ENCODE results near the gene EPC2.
A peak's percentile ranks its signal among the peaks of the same experiment; 100 is the strongest.
"Not testable (repeated sequence)": the region's sequence is repeated elsewhere in the genome, so short reads cannot be mapped to it uniquely, and the experiment has no call there.

Gene EPC2

DNA sequence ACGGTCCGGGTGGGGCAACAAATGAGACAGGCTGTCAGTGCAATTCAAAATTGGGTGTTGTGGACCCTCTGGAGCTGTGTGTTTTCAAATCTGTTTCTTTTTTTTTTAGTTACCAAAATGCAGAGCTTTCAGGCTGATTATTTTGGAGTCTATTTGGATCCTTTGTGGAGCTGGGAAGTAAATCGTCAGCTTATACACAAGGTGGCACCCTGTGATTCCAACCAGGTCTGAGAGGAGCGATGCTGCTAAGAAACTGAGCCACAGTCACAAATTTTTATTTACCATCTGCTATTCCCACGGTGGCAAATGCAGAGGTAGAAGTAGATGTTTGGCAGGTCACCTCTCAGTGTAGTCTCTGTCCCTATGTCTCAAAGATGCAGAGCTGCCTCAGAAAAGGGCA, 3.8 kb upstream of the EPC2 start:
- no peak for DNase-seq (ENCODE audit: extremely low read depth in 1 of 2, low read depth in 1 of 2)

DNA sequence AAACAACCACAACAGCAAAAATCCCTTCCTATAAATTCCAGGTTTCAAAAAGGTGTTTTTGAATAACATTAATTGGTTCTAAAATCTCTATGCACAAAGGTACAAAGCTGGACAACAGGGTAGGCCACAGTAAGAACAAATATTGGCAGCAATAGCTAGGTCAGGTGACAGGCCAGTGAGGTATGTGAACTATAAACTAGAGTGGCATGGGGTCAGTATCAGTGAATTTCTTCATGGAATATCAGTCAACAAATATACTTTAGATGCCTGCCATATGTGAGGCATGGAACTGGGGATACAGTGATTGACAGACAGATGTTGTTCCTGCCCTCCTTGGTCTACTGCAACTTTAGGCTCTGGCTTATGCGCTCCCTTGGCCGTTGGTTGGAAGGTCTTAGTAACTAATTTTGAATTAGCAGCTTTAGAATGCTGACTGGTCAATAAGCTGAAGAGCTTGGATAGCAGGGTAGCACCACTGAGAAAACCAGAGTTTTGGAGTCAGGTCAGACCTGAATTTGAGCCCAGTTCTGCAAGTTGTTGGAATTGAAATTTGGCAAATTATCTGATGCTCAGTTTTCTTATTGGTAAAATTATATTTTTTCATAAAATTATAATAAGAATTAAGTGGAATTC, 2.3 kb upstream of the EPC2 start:
- DNase-seq (ENCODE audit: extremely low read depth in 1 of 2, low read depth in 1 of 2) = no peak

DNA sequence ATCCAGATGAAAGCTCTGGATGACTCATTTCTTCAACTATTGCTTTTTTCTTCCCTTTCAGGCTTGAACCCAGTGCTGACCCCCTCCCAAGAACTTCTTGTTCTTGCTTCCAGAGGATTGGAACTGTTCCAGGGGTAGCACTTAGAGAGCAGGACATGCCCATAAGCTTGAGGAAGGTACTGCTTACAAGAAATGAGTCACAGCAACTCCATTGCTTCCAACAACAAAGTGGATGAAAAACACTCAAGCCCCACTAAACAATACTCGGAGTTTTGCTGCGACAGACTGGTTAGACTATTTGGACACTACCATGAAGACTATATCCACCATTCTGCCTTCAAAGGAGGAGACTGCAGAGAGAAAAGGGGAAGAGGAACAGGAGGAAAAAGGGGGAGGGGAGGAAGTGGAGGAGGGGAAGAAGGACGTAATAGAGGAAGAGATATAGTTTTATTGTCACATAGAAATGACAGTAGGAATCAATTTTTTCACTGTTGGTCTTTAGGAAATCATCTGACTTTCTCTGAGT, 1.6 kb upstream of the EPC2 start:
- DNase-seq (ENCODE audit: extremely low read depth in 1 of 2, low read depth in 1 of 2) = no peak

DNA sequence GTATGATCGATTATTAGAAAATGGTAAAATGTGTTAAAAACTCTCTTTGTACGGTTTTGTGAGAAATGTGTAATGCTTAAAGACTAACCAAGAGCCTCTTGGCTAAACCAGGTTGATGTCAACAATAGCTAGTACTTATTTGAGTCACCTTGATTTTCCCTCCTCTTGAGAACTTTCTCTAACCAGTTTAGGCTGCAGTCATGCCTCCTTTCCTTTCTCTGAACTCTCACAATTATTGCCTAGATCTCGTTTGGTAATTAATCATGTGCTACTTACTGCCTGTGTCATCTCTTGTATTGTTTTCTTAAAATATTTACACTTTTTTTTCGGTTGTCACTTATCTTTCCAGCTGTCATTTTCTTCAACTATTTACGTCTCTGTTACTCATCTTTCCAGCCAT, 1.1 kb upstream of the EPC2 start:
- no peak for DNase-seq (ENCODE audit: extremely low read depth in 1 of 2, low read depth in 1 of 2)

DNA sequence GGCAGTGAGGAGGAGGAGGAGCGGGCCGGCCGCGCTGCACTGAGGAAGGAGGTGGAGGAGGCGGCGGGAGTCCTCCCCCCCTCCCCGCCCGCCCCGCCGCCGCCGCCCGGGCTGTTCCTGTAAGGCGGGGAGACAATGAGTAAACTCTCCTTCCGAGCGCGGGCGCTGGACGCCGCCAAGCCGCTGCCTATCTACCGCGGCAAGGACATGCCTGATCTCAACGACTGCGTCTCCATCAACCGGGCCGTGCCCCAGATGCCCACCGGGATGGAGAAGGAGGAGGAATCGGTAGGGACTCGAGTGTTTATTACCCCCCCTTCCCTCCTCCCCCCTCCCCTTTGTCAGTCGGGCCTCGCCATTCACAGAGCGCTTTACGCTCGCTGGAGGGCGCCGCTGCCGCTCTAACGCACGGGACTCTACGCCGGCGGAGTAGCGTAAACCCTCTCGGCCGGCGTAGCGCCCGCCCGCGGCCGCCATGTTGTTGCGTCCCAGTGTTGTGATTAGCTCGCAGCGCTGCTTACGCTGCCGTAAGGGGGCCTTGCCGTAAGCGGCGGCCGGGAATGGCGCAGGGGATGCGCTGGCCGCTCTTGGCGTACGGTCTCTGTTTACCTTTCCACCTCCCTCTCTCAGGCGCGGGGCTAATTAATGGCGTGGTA, 460 bp downstream of the EPC2 start:
- peak; percentile 80 to 81 for DNase-seq (ENCODE audit: extremely low read depth in 1 of 2, low read depth in 1 of 2)

DNA sequence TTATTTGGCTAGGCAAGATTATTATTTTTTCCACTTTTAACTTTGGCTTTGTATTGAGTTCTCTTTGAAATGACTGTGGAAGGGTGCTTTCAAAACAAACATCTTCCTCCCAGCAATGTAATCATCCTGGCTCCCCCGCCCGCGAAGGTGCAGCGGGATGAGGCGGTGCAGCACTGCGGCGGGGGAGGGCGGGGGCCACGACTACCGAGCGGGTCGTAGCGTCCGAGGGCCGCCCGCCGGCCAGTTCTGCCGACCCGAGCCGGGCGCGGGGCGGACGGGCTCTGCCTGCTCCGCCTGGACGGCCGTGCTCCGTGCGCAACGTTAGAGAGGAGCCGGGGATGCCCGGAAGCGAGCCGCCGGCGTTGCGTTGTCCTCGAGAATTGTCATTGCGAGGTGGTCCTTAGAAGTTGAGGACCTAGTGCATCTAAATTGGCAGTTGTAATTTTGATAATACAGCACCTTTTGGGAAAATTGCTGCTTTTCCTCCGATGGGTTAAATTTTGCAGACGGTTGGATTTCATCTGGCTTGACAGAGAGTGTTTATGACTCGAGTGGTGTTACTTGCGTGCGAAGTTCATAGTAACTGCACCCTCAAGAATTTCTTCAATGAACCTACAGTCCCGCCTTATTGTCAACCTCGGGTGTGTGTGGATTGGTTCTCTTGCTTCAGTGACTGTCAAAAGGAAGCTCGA, 1.1 kb downstream of the EPC2 start:
- DNase-seq (ENCODE audit: extremely low read depth in 1 of 2, low read depth in 1 of 2) = no peak

DNA sequence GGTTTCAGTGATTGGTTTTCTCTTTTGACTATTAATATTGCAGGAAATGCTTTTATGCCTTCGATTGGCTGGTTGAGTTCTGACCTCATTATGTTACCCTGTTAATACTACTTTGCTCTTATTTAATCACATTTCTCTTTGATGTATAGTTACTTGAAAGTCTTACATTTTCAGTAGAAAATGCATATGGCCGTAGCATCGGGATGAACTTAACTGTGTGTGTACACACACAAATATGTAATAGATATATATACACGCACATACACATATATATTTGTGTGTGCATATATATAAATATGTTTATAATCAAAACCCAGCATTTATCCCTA, 1.6 kb downstream of the EPC2 start:
- DNase-seq (ENCODE audit: extremely low read depth in 1 of 2, low read depth in 1 of 2) = no peak

DNA sequence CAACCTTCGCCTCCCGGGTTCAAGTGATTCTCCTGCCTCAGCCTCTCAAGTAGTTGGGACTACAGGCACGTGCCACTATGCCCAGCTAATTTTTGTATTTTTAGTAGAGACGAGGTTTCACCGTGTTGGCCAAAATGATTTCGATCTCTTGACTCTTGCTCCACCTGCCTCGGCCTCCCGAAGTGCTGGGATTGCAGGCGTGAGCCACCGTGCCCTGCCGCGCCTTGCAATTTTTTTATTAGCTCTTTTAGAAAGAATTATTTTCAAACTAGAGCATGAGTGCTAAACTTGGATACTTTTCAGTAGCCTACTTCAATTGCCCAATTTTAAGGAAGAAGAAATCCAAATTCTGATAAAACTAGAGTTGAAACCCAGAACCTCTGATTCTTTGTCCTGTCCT, 3.2 kb downstream of the EPC2 start:
- not testable (repeated sequence) for DNase-seq (ENCODE audit: extremely low read depth in 1 of 2, low read depth in 1 of 2)

DNA sequence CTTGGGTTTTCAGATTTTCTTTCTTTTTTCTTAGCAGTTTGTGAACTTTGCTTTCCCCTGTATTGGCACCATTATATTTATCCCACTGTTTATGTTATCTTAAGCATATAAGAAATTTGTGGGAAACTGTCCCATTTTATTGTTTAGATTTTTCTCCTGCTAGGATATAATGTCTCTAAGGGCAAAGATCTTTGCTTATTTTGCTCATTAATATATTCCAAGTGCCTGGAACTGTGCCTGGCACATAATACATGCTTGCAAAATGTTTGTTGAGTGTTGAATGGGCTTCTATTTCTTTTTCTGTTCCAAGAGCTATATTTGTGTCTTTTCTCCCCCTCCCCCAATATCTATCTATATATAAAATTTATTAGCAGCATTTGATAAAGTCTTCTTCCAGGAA, 5.4 kb downstream of the EPC2 start:
- no peak for DNase-seq (ENCODE audit: extremely low read depth in 1 of 2, low read depth in 1 of 2)

DNA sequence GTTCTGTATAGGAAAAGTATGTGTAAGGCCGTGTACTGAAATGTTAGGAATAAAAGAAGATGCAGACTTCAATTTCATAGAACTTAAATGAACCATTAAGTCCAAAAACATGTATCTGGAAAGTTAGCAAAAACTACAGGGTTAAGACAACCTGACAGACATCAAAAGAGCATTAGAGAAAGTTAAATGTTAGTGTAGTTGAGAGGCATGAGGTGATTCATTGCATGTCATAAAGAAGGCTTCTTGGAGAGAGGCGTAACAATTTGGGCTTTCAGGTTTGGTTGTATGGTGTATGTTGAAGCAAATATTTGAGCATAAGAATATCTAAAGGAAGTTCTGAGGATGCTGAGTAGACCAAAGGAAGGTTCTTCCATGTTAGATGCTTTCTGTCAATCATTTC, 6.3 kb downstream of the EPC2 start:
- DNase-seq (ENCODE audit: extremely low read depth in 1 of 2, low read depth in 1 of 2) = no peak

DNA sequence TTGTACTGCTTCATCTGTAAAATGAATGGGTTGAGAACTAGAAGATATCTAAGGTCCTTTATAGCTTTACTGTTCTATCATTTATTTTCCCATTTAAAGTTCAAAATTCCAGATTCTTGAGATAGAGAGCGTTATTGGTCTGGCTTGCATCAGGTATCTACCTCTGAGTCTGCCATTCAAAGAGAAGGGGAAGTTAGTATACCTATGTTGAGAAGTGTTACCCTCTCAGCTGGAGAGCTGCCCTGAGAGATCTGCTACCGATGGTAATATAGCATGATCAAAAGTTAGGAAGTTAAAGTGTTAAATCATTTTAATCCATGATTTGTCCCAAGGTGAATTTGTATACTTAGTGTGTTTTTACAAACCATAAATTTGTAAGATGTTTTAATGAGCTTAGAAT, 7.4 kb downstream of the EPC2 start:
- DNase-seq (ENCODE audit: extremely low read depth in 1 of 2, low read depth in 1 of 2) = no peak

DNA sequence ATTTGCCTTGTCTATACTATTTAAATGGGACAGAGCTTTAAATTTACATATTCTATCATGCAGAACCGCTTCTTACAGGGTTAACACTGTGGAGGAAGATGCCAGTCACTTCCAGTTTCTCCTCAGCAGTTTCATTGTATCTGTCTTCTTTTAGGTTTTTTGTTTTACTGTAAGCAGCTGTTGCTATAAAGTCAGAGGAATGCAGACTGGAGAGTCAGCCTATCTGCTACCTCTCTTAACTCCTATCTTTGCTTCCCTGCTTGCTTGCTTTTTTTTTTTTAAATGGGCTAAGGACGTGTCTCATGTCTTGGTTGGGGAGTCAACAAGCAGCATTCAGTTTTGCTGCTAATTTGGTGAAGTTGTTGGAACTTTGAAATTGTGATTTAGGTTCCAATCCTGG, 8.9 kb downstream of the EPC2 start:
- DNase-seq (ENCODE audit: extremely low read depth in 1 of 2, low read depth in 1 of 2) = no peak

DNA sequence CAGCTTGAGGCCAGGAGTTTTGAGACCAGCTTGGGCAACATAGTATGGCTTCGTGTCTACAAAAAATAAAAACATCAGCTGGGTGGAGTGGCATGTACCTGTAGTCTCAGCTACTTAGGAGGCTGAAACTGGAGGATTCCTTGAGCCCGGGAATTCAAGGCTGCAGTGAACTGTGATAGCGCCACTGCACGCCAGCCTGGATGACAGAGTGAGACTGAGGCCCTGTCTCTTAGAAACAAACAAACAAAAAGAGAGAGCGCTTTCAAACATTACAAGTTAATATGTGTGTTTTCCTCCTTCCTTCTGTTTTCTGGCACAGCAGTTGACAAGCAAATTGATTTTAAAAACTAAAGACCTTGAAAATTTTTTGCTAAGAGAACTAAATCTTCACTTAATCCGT, 9.9 kb downstream of the EPC2 start:
- DNase-seq (ENCODE audit: extremely low read depth in 1 of 2, low read depth in 1 of 2) = no peak

DNA sequence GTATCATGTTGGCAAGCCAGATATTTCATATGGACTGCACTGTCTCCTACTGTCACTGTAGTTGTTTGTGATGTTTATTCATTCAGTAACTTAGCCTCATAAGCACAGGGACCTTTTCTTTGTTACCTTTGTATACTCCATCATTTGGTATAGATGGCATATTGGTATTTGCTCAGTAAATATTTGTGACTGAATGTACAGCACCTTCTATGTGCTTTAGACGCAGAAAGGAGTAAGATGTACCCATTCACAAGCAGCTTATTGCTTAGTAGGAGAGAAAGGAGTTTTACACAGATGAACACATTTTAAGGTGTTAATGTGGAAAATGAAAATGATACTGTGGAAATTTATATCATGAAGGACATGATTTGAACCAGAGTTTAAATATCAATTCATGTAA, 12.0 kb downstream of the EPC2 start:
- no peak for DNase-seq (ENCODE audit: extremely low read depth in 1 of 2, low read depth in 1 of 2)

DNA sequence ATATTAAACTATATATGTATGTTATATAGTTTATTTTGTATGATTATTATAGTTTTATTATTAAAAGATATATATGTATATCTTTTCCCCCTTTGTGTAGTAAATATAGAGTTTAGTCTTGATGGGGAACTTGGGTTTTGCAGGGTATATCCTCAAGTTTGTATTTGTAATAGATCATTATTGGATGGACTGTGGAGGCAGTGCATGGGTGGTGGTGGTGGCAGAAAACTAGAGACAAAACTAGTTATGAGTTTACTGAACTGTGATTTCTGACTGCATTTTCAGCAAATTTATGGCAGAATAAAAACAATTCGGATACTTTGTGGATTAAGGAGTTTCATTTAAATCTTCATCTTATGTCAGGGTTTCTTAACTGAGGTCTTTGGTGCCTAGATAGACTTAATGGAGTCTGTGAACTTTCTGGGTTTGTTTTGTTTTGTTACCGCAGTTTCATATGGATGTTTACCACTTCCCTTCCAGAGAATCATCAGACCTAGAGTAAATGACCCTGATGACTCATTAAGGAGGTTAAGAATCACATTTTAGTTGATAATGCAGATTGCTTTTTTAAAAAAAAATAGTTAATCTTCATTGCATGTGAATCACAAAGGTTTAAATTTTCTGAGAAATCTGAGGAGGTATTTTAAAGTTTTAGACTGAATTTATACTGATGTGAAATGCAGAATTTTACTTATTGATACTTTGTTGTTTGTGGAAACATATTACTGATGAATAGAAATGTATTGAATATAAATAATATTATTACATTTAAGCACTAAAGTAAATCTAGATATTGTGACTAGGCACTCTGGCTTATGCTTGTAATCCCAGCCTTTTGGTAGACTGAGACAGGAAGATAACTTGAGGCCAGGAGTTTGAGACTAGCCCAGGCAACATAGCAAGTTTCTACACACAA, 14.5 kb downstream of the EPC2 start:
- DNase-seq (ENCODE audit: extremely low read depth in 1 of 2, low read depth in 1 of 2) = no peak

DNA sequence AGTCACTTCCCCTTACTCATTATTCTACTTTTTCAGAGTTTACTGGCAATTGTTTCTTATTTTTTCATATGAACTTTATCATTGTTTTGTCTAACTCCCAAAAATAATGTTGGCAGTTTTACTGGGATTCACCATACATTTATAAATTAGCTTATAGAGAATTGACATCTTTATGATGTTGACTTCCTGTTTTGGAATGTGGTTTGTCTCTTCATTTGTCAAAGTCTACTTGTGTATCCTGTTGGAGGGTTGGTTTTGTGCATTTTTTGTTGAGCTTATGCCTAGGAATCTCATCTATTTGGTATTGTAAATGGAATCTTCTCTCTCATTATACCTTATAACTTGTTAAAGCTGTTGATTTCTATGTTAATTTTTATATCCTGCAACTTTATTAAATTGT, 16.4 kb downstream of the EPC2 start:
- no peak for DNase-seq (ENCODE audit: extremely low read depth in 1 of 2, low read depth in 1 of 2)

DNA sequence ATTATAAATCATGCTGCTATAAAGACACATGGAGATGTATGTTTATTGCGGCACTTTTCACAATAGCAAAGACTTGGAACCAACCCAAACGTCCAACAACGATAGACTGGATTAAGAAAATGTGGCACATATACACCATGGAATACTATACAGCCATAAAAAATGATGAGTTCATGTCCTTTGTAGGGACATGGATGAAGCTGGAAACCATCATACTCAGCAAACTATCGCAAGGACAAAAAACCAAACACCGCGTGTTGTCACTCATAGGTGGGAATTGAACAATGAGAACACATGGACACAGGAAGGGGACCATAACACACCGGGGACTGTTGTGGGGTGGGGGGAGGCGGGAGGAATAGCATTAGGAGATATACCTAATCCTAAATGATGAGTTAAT, 17.8 kb downstream of the EPC2 start:
- not testable (repeated sequence) for DNase-seq (ENCODE audit: extremely low read depth in 1 of 2, low read depth in 1 of 2)

DNA sequence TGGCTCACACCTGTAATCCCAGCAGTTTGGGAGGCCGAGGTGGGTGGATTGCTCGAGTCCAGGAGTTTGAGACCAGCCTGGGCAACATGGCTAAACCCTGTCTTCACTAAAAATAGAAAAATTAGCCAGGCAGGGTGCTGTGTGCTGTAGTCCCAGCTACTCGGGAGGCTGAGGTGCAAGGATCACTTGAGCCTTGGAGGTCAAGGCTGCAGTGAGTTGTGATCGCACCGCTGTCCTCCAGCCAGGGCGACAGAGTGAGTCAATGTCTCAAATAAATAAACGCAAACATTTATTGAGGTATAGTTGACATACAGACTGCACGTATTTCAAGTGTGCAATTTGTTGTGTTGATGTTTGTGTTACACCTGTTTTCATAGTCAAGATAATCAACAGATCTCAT, 19.7 kb downstream of the EPC2 start:
- DNase-seq (ENCODE audit: extremely low read depth in 1 of 2, low read depth in 1 of 2) = no peak

DNA sequence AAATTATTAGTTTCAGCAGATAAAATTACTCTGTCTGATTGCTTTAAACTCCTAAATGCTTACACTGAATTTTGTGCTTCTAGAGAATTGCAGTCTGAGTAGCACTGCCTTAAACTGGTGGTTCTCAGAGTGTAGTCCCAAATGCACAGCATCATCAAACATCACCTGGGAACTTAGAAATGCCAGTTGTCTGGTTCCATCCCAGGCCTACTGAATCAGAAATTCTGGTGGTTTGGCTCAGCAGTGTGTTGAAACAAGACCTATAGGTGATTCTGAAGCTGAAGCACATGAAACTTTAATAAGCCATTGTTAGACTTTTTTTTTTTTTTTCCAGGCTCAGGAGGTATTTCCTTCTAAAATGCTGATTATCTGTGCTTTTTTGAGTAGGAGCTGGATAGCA, 22.0 kb downstream of the EPC2 start:
- DNase-seq (ENCODE audit: extremely low read depth in 1 of 2, low read depth in 1 of 2) = no peak

DNA sequence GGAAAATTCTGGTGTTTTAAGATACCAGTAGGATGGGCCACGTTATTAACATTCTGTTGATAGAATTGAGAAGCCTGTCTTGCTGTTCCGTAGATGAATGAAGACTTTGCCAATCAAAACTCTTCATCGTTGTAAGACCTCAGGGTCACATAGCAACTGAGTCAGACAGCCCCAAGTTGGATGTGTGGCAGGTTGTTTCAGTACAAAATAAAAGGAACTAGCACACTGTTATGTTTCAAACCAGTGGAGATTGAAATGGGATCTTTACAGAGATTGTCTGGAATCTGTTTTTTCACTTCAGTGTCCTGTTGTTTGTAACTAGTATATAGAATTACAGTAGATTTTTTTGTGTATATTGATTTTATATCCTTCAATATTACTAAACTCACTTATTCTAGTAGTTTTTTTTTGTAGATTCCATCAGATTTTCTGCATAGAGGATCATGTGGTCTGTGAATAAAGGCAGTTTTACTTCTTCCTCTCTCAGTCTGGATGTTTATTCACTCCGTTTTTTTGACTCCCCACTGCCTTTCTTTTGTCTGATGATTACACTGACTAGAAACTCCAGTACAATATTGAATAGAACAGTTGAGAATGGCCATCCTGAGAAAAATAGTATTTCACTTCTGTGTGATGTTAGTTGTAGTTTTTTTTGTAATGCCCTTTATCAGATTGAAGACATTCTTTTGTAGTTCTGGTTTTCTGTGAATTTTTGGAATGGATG, 22.7 kb downstream of the EPC2 start:
- no peak for DNase-seq (ENCODE audit: extremely low read depth in 1 of 2, low read depth in 1 of 2)

DNA sequence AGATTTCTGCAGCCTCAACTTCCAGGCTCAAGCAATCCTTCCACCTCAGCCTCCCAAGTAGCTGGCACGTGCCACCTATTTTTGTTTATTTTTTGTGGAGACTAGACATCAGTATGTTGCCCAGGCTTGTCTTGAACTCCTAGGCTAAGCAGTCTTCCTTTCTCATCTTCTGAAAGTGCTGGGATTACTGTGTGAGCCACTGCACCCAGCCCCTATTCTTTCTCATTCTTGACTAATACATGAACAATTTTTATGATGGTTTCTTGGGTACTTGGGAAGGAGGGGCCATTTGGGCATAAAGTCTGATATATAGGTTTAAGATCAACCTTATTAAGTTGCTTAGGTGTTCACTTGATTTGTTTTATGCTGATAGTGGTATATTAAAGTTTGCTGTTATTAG, 26.2 kb downstream of the EPC2 start:
- DNase-seq (ENCODE audit: extremely low read depth in 1 of 2, low read depth in 1 of 2) = peak in 1 of 2 donors; percentile 3

All from stimulated activated CD8-positive, alpha-beta memory T cell treated with anti-CD3 and anti-CD28 coated beads, Interleukin-7, amount 100 ng/mL, for 48 hours (primary cell).